Measurements from ENCODE around the gene PWP1.
"Not testable (repeated sequence)": the region's sequence is repeated elsewhere in the genome, so short reads cannot be mapped to it uniquely, and the experiment has no call there.

Gene PWP1

DNA sequence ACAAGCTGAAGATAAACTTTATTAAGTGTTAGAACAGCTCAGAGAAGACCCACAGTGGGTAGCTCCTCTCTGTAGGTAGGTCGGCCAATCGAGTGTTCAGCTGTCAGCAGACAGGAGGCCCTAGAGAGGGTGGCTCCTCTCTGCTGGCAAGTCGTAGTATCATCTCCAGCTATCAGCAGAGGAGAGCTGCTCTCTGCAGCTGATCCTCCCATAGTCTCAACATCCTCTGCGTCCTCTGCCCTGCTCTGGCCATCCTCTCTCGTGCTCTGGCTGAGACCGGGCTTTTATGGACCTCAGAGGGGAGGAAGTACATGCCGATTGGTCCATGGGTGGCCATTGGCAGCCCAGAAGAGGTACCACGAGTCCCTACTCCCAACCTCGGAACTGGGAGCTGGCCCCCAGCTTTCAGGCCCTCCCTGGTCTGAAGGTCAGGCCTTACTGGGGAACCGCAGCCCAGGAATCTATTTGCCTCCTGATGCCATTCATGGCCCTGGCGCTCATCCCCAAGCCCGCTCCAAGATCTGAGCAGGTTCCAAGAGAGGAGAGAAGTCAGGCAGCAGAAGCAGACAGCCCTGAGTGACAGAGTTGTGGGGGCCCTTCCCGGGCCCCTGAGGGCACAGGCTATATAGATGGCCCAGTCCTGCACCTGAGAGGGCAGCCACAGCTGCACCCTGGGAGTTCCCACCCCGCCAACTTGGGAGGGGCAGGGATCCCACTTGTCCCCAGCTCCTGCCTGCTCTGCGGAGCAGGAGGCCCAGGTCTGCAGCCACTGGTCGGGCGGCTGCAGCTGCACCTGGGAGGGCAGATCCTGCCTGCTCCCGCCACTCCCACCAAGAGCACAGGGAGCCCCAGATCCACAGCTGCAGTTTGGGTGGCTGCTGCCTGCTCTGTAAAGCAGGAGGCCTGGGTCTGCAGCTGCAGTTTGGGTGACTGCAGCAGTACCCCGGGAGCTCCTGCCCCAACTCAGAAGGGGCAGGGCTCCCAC, 3.5 kb upstream of the PWP1 start:
- intact Hi-C loops (cut with micrococcal nuclease): no loop called here
- peaks cover 23% of the 10 kb centered on the region for H3K27me3 Mint-ChIP-seq
- peaks cover 11% of the 10 kb centered on the region for H3K36me3 Mint-ChIP-seq (ENCODE audit: low read depth)
- H3K9me3 Mint-ChIP-seq: no peaks in the 10 kb centered on the region
- no peak overlapping the region for H3K4me3 Mint-ChIP-seq
- H3K27ac Mint-ChIP-seq: no peak overlapping the region
- peaks cover 12% of the 10 kb centered on the region for H3K4me1 Mint-ChIP-seq (ENCODE audit: low read depth)

DNA sequence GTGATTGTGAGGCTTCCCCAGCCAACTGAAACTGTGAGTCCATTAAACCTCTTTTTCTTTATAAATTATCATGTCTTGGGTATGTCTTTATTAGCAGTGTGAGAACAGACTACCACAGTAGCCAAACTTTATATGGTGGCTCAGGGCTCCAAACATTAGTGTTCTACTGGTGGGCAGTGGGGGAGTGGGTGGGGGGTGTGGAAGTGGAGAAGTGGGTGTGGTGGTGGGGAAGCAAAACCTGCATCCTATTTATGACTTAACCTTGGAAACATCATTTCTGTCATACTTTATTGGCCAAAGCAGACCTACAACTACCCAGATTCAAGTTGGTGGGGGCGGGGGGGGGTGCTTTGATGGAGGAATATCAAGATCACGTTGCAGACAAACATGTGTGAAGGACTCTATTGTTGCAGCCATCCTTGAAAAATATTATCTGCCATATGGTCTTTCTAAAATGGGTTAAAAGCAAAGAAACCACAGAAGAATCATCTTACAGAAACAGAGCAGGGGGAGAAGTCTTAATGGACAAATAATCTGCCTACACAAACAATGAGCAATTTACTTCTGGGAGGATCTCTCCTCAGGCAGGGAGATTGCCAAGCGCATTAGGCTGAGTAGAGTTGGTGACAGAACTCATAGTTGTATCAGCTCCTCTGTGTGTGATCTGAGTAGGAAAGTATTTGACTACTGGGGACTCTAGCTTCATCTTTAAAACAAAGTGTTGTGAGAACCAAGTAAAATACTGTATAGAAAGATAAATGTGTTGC, 1.4 kb upstream of the PWP1 start:
- peaks cover 12% of the 10 kb centered on the region for H3K4me1 Mint-ChIP-seq (ENCODE audit: low read depth)
- peaks cover 5% of the 10 kb centered on the region for H3K27me3 Mint-ChIP-seq
- peak overlapping the region; percentile 94 for H3K4me3 Mint-ChIP-seq
- H3K27ac Mint-ChIP-seq: peak overlapping the region; percentile 98
- peaks cover 26% of the 10 kb centered on the region for H3K36me3 Mint-ChIP-seq (ENCODE audit: low read depth)
- H3K9me3 Mint-ChIP-seq: no peaks in the 10 kb centered on the region
- intact Hi-C loops (cut with micrococcal nuclease): no loop called here

- Mint-ChIP-seq H3K27me3 (peaks cover 1% of the 10 kb centered on the region), H3K4me3 (peak overlapping the region; percentile 94), H3K9me3 (no peaks in the 10 kb centered on the region), H3K27ac (peak overlapping the region; percentile 98), H3K4me1 (ENCODE audit: low read depth) (peaks cover 12% of the 10 kb centered on the region), H3K36me3 (ENCODE audit: low read depth) (peaks cover 34% of the 10 kb centered on the region)
- intact Hi-C loops (cut with micrococcal nuclease): loop anchor here (5.0 kb wide), 1 partner anchor 72 kb away; no protein-coding TSS in a partner anchor
Measured at GRCh38 chr12:107684990-107685359, 624 bp upstream of the PWP1 start.

- not testable (repeated sequence) for H3K27ac Mint-ChIP-seq; H3K9me3 Mint-ChIP-seq; H3K4me1 Mint-ChIP-seq (ENCODE audit: low read depth); H3K4me3 Mint-ChIP-seq; H3K27me3 Mint-ChIP-seq
- intact Hi-C loops (cut with micrococcal nuclease): loop anchor here (5.0 kb wide), 2 partner anchors 52 to 192 kb away; no protein-coding TSS in a partner anchor
- peaks cover 89% of the 10 kb centered on the region for H3K36me3 Mint-ChIP-seq (ENCODE audit: low read depth)
Measured at GRCh38 chr12:107695772-107696171, 10.2 kb downstream of the PWP1 start.

GRCh38 chr12:107702106-107702505, 16.5 kb downstream of the PWP1 start:
- H3K9me3 Mint-ChIP-seq: no peaks in the 10 kb centered on the region
- no peaks in the 10 kb centered on the region for H3K4me1 Mint-ChIP-seq (ENCODE audit: low read depth)
- intact Hi-C loops (cut with micrococcal nuclease): no loop called here
- no peak overlapping the region for H3K27ac Mint-ChIP-seq
- H3K36me3 Mint-ChIP-seq (ENCODE audit: low read depth): peaks cover 94% of the 10 kb centered on the region
- no peak overlapping the region for H3K4me3 Mint-ChIP-seq
- H3K27me3 Mint-ChIP-seq: no peaks in the 10 kb centered on the region

DNA sequence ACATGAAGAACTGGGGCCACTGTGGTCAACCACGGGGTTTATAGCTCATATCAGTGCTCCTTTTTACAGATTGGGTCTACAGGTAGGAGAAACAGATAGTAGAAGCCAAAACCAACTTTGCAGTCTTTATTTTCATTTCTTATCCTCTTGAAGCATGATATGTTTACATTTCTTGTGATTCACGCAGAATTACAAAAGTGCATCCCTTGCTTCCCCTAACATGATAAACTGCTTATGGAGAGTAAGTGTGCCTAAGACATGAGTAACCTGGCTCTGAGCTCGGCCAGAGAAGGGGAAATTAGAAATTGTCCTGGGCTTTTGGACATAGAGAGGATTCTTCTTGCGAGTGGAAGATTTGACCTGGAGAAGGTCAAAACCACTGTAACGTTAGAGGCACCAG, 18.4 kb downstream of the PWP1 start:
- Mint-ChIP-seq H3K27me3 (no peaks in the 10 kb centered on the region), H3K27ac (no peak overlapping the region), H3K4me1 (ENCODE audit: low read depth) (peaks cover 5% of the 10 kb centered on the region), H3K4me3 (no peak overlapping the region), H3K36me3 (ENCODE audit: low read depth) (peaks cover 93% of the 10 kb centered on the region), H3K9me3 (no peaks in the 10 kb centered on the region)
- intact Hi-C loops (cut with micrococcal nuclease): no loop called here

DNA sequence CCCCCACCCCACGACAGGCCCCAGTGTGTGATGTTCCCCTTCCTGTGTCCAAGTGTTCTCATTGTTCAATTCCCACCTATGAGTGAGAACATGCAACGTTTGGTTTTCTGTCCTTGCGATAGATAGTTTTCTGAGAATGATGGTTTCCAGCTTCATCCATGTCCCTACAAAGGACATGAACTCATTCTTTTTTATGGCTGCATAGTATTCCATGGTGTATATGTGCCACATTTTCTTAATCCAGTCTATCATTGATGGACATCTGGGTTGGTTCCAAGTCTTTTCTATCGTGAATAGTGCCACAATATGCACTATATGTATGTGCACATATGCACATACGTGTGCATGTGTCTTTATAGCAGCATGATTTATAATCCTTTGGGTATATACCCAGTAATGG, 19.9 kb downstream of the PWP1 start:
- intact Hi-C loops (cut with micrococcal nuclease); H3K9me3 Mint-ChIP-seq; H3K4me1 Mint-ChIP-seq (ENCODE audit: low read depth); H3K27me3 Mint-ChIP-seq; H3K4me3 Mint-ChIP-seq; H3K27ac Mint-ChIP-seq: not testable (repeated sequence)
- H3K36me3 Mint-ChIP-seq (ENCODE audit: low read depth): peaks cover 90% of the 10 kb centered on the region

DNA sequence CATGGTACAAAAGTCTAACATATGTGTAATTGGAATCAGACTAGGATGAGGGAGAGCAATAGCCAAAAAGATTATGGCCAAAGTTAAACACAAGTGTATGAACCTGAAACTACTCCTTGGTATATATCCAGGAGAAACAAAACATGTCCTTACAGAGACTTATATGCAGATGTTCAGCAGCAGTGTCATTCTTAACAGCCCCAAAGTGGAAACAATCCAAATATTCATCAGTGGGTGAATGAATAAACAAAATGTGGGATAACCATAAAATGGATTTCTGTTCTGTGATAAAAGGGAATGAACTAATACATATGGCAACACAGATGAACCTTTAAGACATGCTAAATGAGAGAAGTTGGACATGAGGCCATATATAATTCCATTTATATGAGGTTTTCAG, 30.2 kb downstream of the PWP1 start:
- intact Hi-C loops (cut with micrococcal nuclease): no loop called here
- Mint-ChIP-seq H3K9me3 (no peaks in the 10 kb centered on the region), H3K27ac (no peak overlapping the region), H3K4me3 (no peak overlapping the region), H3K4me1 (ENCODE audit: low read depth) (no peaks in the 10 kb centered on the region), H3K27me3 (no peaks in the 10 kb centered on the region), H3K36me3 (ENCODE audit: low read depth) (peaks cover 57% of the 10 kb centered on the region)

DNA sequence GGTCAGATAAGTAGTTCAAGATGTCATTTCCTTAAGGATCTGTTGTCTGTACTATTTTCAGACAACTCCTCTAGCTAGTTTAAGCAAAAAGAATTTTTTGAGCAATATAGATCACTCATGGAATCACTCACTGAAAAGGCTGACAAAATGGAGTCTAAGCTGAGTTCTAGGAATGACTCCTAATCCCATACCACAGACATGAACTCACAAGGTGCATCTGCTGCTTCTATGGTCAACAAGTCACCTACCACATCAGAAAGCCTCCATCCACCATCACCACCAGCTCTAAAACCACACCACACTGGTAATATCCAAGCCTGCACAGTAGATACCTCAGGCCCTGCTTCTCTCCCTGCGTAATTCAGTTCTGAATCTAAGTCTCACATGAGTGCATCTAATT, 33.0 kb downstream of the PWP1 start:
- Mint-ChIP-seq H3K27me3 (no peaks in the 10 kb centered on the region), H3K27ac (no peak overlapping the region), H3K4me3 (no peak overlapping the region), H3K36me3 (ENCODE audit: low read depth) (peaks cover 28% of the 10 kb centered on the region), H3K9me3 (no peaks in the 10 kb centered on the region), H3K4me1 (ENCODE audit: low read depth) (no peaks in the 10 kb centered on the region)
- intact Hi-C loops (cut with micrococcal nuclease): no loop called here

DNA sequence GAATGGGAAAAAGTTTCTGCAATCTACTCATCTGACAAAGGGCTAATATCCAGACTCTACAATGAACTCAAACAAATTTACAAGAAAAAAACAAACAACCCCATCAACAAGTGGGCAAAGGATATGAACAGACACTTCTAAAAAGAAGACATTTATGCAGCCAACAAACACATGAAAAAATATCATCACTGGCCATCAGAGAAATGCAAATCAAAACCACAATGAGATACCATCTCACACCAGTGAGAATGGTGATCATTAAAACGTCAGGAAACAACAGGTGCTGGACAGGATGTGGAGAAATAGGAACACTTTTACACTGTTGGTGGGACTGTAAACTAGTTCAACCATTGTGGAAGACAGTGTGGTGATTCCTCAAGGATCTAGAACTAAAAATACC, 41.7 kb downstream of the PWP1 start:
- H3K27ac Mint-ChIP-seq; H3K36me3 Mint-ChIP-seq (ENCODE audit: low read depth); H3K4me1 Mint-ChIP-seq (ENCODE audit: low read depth); intact Hi-C loops (cut with micrococcal nuclease); H3K27me3 Mint-ChIP-seq; H3K9me3 Mint-ChIP-seq; H3K4me3 Mint-ChIP-seq: not testable (repeated sequence)

- H3K4me1 Mint-ChIP-seq (ENCODE audit: low read depth); H3K27ac Mint-ChIP-seq; H3K4me3 Mint-ChIP-seq; H3K27me3 Mint-ChIP-seq; H3K9me3 Mint-ChIP-seq; intact Hi-C loops (cut with micrococcal nuclease); H3K36me3 Mint-ChIP-seq (ENCODE audit: low read depth): not testable (repeated sequence)
Measured at GRCh38 chr12:107727742-107728141, 42.1 kb downstream of the PWP1 start.

GRCh38 chr12:107730618-107731341, 45.2 kb downstream of the PWP1 start:
- H3K4me3 Mint-ChIP-seq: no peak overlapping the region
- no peak overlapping the region for H3K27ac Mint-ChIP-seq
- intact Hi-C loops (cut with micrococcal nuclease): no loop called here
- H3K4me1 Mint-ChIP-seq (ENCODE audit: low read depth): no peaks in the 10 kb centered on the region
- H3K36me3 Mint-ChIP-seq (ENCODE audit: low read depth): peaks cover 32% of the 10 kb centered on the region
- H3K9me3 Mint-ChIP-seq: no peaks in the 10 kb centered on the region
- H3K27me3 Mint-ChIP-seq: no peaks in the 10 kb centered on the region

DNA sequence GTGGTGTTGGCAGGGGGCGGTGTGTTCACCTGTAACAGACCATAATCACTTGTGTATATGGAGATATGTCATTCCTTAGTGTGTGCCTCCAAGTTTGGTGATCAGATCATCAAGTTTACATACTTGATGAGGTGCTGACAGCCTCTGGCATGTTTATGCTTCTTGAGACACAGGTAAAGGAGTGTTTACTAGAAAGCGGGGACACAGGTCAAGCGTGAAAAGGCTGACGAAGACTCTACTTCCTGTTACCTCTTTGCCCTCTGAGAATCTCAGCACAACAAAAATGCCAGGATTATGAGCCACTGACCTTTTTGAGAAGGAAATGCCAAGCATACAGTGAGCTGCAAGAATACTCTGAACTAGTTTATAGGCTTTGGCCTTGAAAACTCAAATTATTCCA, 45.8 kb downstream of the PWP1 start:
- H3K27ac Mint-ChIP-seq: no peak overlapping the region
- H3K4me1 Mint-ChIP-seq (ENCODE audit: low read depth): peaks cover under 1% of the 10 kb centered on the region
- H3K27me3 Mint-ChIP-seq: no peaks in the 10 kb centered on the region
- intact Hi-C loops (cut with micrococcal nuclease): no loop called here
- H3K9me3 Mint-ChIP-seq: no peaks in the 10 kb centered on the region
- peaks cover 38% of the 10 kb centered on the region for H3K36me3 Mint-ChIP-seq (ENCODE audit: low read depth)
- H3K4me3 Mint-ChIP-seq: no peak overlapping the region

GRCh38 chr12:107732365-107732764, 46.8 kb downstream of the PWP1 start:
- intact Hi-C loops (cut with micrococcal nuclease): no loop called here
- Mint-ChIP-seq H3K4me1 (ENCODE audit: low read depth) (peaks cover 11% of the 10 kb centered on the region), H3K9me3 (no peaks in the 10 kb centered on the region), H3K27ac (no peak overlapping the region), H3K36me3 (ENCODE audit: low read depth) (peaks cover 48% of the 10 kb centered on the region), H3K27me3 (no peaks in the 10 kb centered on the region), H3K4me3 (no peak overlapping the region)
